Memory B cell (primary cell): Measurements from ENCODE around the gene SSU72.
"Not testable (repeated sequence)": the region's sequence is repeated elsewhere in the genome, so short reads cannot be mapped to it uniquely, and the experiment has no call there.

Source experiments
- ATAC-seq: fragments of 150-1000 bp; cut with Tn5 transposase; 2 replicates; pipeline ENCODE4 v1.10.0; 2021; ENCODE audit warnings: low read depth, mild to moderate bottlenecking, moderate library complexity
- DNase-seq, 2 donors: peaks; one replicate each; pipeline ENCODE4 v3.0.0; 2022; ENCODE audit warnings: low spot score in 2 of 2
- H3K27ac Mint-ChIP-seq: one replicate; pipeline ENCODE4 v1.8.0; 2022; ENCODE audit warnings: mild to moderate bottlenecking, moderate library complexity, mixed read lengths
- H3K27me3 Mint-ChIP-seq: one replicate; pipeline ENCODE4 v1.8.0; 2022; ENCODE audit warnings: mixed read lengths
- H3K36me3 Mint-ChIP-seq: one replicate; pipeline ENCODE4 v1.8.0; 2022; ENCODE audit warnings: mild to moderate bottlenecking, mixed read lengths
- H3K4me1 Mint-ChIP-seq: one replicate; pipeline ENCODE4 v1.8.0; 2022; ENCODE audit warnings: mixed read lengths
- H3K4me3 Mint-ChIP-seq: one replicate; pipeline ENCODE4 v1.8.0; 2022; ENCODE audit warnings: mild to moderate bottlenecking, moderate library complexity, mixed read lengths
- H3K9me3 Mint-ChIP-seq: one replicate; pipeline ENCODE4 v1.8.0; 2022; ENCODE audit warnings: mixed read lengths

The SSU72 gene

GRCh38 chr1:1540090-1540817, 34.4 kb downstream of the SSU72 start, which contains the start of gene TMEM240:
TSS of gene TMEM240 (minus strand) at chr1:1540624. CDS start at chr1:1540346, 278 bp downstream.
- peak; percentile 67 for ATAC-seq
- DNase-seq, result no peak
- H3K27ac Mint-ChIP-seq, result no peak within 1 kb of the TSS
- H3K36me3 Mint-ChIP-seq, result peaks cover 5% of the 10 kb centered on the region
- peaks cover 4% of the 10 kb centered on the region for H3K27me3 Mint-ChIP-seq
- peaks cover 5% of the 10 kb centered on the region for H3K4me1 Mint-ChIP-seq
- no peaks in the 10 kb centered on the region for H3K9me3 Mint-ChIP-seq
- peak within 1 kb of the TSS; percentile 86 for H3K4me3 Mint-ChIP-seq

- peak overlapping the region; percentile 86 for H3K4me3 Mint-ChIP-seq
- H3K27ac Mint-ChIP-seq, result no peak overlapping the region
- no peaks in the 10 kb centered on the region for H3K9me3 Mint-ChIP-seq
- DNase-seq, result no peak
- peaks cover 5% of the 10 kb centered on the region for H3K36me3 Mint-ChIP-seq
- peaks cover 4% of the 10 kb centered on the region for H3K27me3 Mint-ChIP-seq
- peak; percentile 7 for ATAC-seq
- H3K4me1 Mint-ChIP-seq, result peaks cover 5% of the 10 kb centered on the region
Measured at GRCh38 chr1:1539310-1540089, 35.2 kb downstream of the SSU72 start.

GRCh38 chr1:1538989-1539309, 35.7 kb downstream of the SSU72 start:
- no peak for ATAC-seq
- H3K27me3 Mint-ChIP-seq, result peaks cover 4% of the 10 kb centered on the region
- peaks cover 5% of the 10 kb centered on the region for H3K36me3 Mint-ChIP-seq
- H3K4me3 Mint-ChIP-seq, result peak overlapping the region; percentile 11
- no peak for DNase-seq
- H3K9me3 Mint-ChIP-seq, result no peaks in the 10 kb centered on the region
- H3K4me1 Mint-ChIP-seq, result peaks cover 5% of the 10 kb centered on the region
- no peak overlapping the region for H3K27ac Mint-ChIP-seq

- ATAC-seq, result no peak
- H3K9me3 Mint-ChIP-seq, result no peaks in the 10 kb centered on the region
- no peak overlapping the region for H3K27ac Mint-ChIP-seq
- peaks cover 5% of the 10 kb centered on the region for H3K4me1 Mint-ChIP-seq
- no peak overlapping the region for H3K4me3 Mint-ChIP-seq
- DNase-seq, result no peak
- H3K36me3 Mint-ChIP-seq, result peaks cover 3% of the 10 kb centered on the region
- peaks cover 4% of the 10 kb centered on the region for H3K27me3 Mint-ChIP-seq
Measured at GRCh38 chr1:1538334-1538733, 36.3 kb downstream of the SSU72 start.

GRCh38 chr1:1537626-1538250, 36.9 kb downstream of the SSU72 start:
- Mint-ChIP-seq H3K36me3 (peaks cover 3% of the 10 kb centered on the region), H3K4me3 (no peak overlapping the region), H3K4me1 (peaks cover 5% of the 10 kb centered on the region), H3K27me3 (peaks cover 4% of the 10 kb centered on the region), H3K27ac (no peak overlapping the region), H3K9me3 (no peaks in the 10 kb centered on the region)
- no peak for DNase-seq
- no peak for ATAC-seq

GRCh38 chr1:1536938-1537546, 37.6 kb downstream of the SSU72 start:
- Mint-ChIP-seq H3K4me1 (peaks cover 5% of the 10 kb centered on the region), H3K27ac (no peak overlapping the region), H3K4me3 (no peak overlapping the region), H3K36me3 (peaks cover 5% of the 10 kb centered on the region), H3K27me3 (peaks cover 4% of the 10 kb centered on the region), H3K9me3 (peaks cover 1% of the 10 kb centered on the region)
- DNase-seq (no peak), ATAC-seq (no peak)

GRCh38 chr1:1536019-1536937, 38.4 kb downstream of the SSU72 start:
- Mint-ChIP-seq H3K27ac (no peak overlapping the region), H3K36me3 (peaks cover 7% of the 10 kb centered on the region), H3K4me1 (peaks cover 5% of the 10 kb centered on the region), H3K4me3 (no peak overlapping the region), H3K9me3 (peaks cover 3% of the 10 kb centered on the region), H3K27me3 (peaks cover 4% of the 10 kb centered on the region)
- no peak for ATAC-seq
- no peak for DNase-seq

GRCh38 chr1:1535201-1536018, 39.3 kb downstream of the SSU72 start:
- Mint-ChIP-seq H3K27ac (no peak overlapping the region), H3K9me3 (peaks cover 3% of the 10 kb centered on the region), H3K4me1 (peaks cover 5% of the 10 kb centered on the region), H3K36me3 (peaks cover 9% of the 10 kb centered on the region), H3K27me3 (peaks cover 4% of the 10 kb centered on the region), H3K4me3 (no peak overlapping the region)
- no peak for DNase-seq
- ATAC-seq, result no peak

- Mint-ChIP-seq H3K27me3 (peaks cover 4% of the 10 kb centered on the region), H3K4me1 (peaks cover 5% of the 10 kb centered on the region), H3K27ac (no peak overlapping the region), H3K36me3 (peaks cover 9% of the 10 kb centered on the region), H3K4me3 (no peak overlapping the region), H3K9me3 (peaks cover 3% of the 10 kb centered on the region)
- no peak for ATAC-seq
- no peak for DNase-seq
Measured at GRCh38 chr1:1534401-1535154, 40.1 kb downstream of the SSU72 start.

- ATAC-seq, H3K27me3 Mint-ChIP-seq, H3K4me3 Mint-ChIP-seq, H3K9me3 Mint-ChIP-seq, H3K36me3 Mint-ChIP-seq, H3K4me1 Mint-ChIP-seq, DNase-seq, H3K27ac Mint-ChIP-seq: not testable (repeated sequence)
Measured at GRCh38 chr1:1533894-1534291, 40.8 kb downstream of the SSU72 start.

- not testable (repeated sequence) for DNase-seq, H3K27ac Mint-ChIP-seq, H3K36me3 Mint-ChIP-seq, H3K4me3 Mint-ChIP-seq, H3K9me3 Mint-ChIP-seq, H3K4me1 Mint-ChIP-seq, ATAC-seq, H3K27me3 Mint-ChIP-seq
Measured at GRCh38 chr1:1533176-1533893, 41.3 kb downstream of the SSU72 start.

- ATAC-seq, result no peak
- Mint-ChIP-seq H3K36me3 (peaks cover 9% of the 10 kb centered on the region), H3K4me1 (no peaks in the 10 kb centered on the region), H3K27ac (no peak overlapping the region), H3K4me3 (no peak overlapping the region), H3K9me3 (peaks cover 3% of the 10 kb centered on the region), H3K27me3 (no peaks in the 10 kb centered on the region)
- DNase-seq, result no peak
Measured at GRCh38 chr1:1531947-1532346, 42.7 kb downstream of the SSU72 start.
